ENCODE data around the gene ANOS1.

The ANOS1 gene

GRCh38 chrX:8730812-8731558 is 952 bp downstream of the ANOS1 start:
- H3K4me3 ChIP-seq (ENCODE audit: low read depth, low read length) = no peak overlapping the region
- TF ChIP-seq MAX (IDR thresholded peaks at IDR 0.05; ENCODE audit: low read depth, low read length) (no peak), MYC (IDR thresholded peaks at IDR 0.05; ENCODE audit: low read depth, low read length) (no peak), POLR2A (IDR thresholded peaks at IDR 0.05; ENCODE audit: extremely low read depth, insufficient read length) (no peak), CTCF (IDR thresholded peaks at IDR 0.05; ENCODE audit: low read depth, low read length) (no peak)
- no peak for DNase-seq (ENCODE audit: low read depth)

GRCh38 chrX:8729811-8730210 is 2.1 kb downstream of the ANOS1 start:
- DNase-seq (ENCODE audit: low read depth) = no peak
- TF ChIP-seq MAX (IDR thresholded peaks at IDR 0.05; ENCODE audit: low read depth, low read length) = no peak
- no peak for TF ChIP-seq MYC (IDR thresholded peaks at IDR 0.05; ENCODE audit: low read depth, low read length)
- no peak for TF ChIP-seq POLR2A (IDR thresholded peaks at IDR 0.05; ENCODE audit: extremely low read depth, insufficient read length)
- no peak for TF ChIP-seq CTCF (IDR thresholded peaks at IDR 0.05; ENCODE audit: low read depth, low read length)
- H3K4me3 ChIP-seq (ENCODE audit: low read depth, low read length) = no peak overlapping the region

- TF ChIP-seq CTCF (IDR thresholded peaks at IDR 0.05; ENCODE audit: low read depth, low read length) (no peak), MAX (IDR thresholded peaks at IDR 0.05; ENCODE audit: low read depth, low read length) (no peak), MYC (IDR thresholded peaks at IDR 0.05; ENCODE audit: low read depth, low read length) (no peak), POLR2A (IDR thresholded peaks at IDR 0.05; ENCODE audit: extremely low read depth, insufficient read length) (no peak)
- H3K4me3 ChIP-seq (ENCODE audit: low read depth, low read length) = no peak overlapping the region
- no peak for DNase-seq (ENCODE audit: low read depth)
These were observed 2.9 kb downstream of the ANOS1 start for GRCh38 chrX:8728932-8729535.

- no peak for DNase-seq (ENCODE audit: low read depth)
- no peak overlapping the region for H3K4me3 ChIP-seq (ENCODE audit: low read depth, low read length)
- TF ChIP-seq MAX (IDR thresholded peaks at IDR 0.05; ENCODE audit: low read depth, low read length) (no peak), MYC (IDR thresholded peaks at IDR 0.05; ENCODE audit: low read depth, low read length) (no peak), POLR2A (IDR thresholded peaks at IDR 0.05; ENCODE audit: extremely low read depth, insufficient read length) (no peak), CTCF (IDR thresholded peaks at IDR 0.05; ENCODE audit: low read depth, low read length) (no peak)
These were observed 5.8 kb downstream of the ANOS1 start for GRCh38 chrX:8726031-8726652.

- no peak for DNase-seq (ENCODE audit: low read depth)
- no peak overlapping the region for H3K4me3 ChIP-seq (ENCODE audit: low read depth, low read length)
- TF ChIP-seq POLR2A (IDR thresholded peaks at IDR 0.05; ENCODE audit: extremely low read depth, insufficient read length) = no peak
- TF ChIP-seq MYC (IDR thresholded peaks at IDR 0.05; ENCODE audit: low read depth, low read length) = no peak
- no peak for TF ChIP-seq MAX (IDR thresholded peaks at IDR 0.05; ENCODE audit: low read depth, low read length)
- TF ChIP-seq CTCF (IDR thresholded peaks at IDR 0.05; ENCODE audit: low read depth, low read length) = no peak
These were observed 7.6 kb downstream of the ANOS1 start for GRCh38 chrX:8724300-8724699.

All from NB4 (cell line).